Immature natural killer cell (primary cell): ENCODE measurements around the gene SYT5. TPM values are rescaled to one million over a fixed set of nuclear protein-coding genes. Genes with fewer than 3 reads are reported as not detected.
"Not testable (repeated sequence)": the region's sequence is repeated elsewhere in the genome, so short reads cannot be mapped to it uniquely, and the experiment has no call there.

ENCODE experiments used
- DNase-seq, 3 donors: peaks; one replicate each; pipeline ENCODE4 v3.0.0; 2022; ENCODE audit warnings: mixed read lengths in 1 of 3
- H3K27ac Mint-ChIP-seq, 6 donors: one replicate each; pipeline ENCODE4 v1.8.0; 2020; ENCODE audit warnings: mixed read lengths in 6 of 6, mild to moderate bottlenecking in 5 of 6, inconsistent platforms in 4 of 6, moderate library complexity in 3 of 6
- H3K27me3 Mint-ChIP-seq, 3 donors: one replicate each; pipeline ENCODE4 v1.8.0; 2020 to 2021; ENCODE audit warnings: low read depth in 3 of 3, mild to moderate bottlenecking in 3 of 3, mixed read lengths in 3 of 3, moderate library complexity in 3 of 3, inconsistent platforms in 1 of 3
- H3K36me3 Mint-ChIP-seq, 3 donors: one replicate each; pipeline ENCODE4 v1.8.0; 2020; ENCODE audit warnings: mixed read lengths in 3 of 3, inconsistent platforms in 2 of 3, mild to moderate bottlenecking in 2 of 3
- H3K4me1 Mint-ChIP-seq, 2 donors: one replicate each; pipeline ENCODE4 v1.8.0; 2020; ENCODE audit warnings: inconsistent platforms in 2 of 2, mild to moderate bottlenecking in 2 of 2, mixed read lengths in 2 of 2, moderate library complexity in 1 of 2
- H3K4me3 Mint-ChIP-seq, 5 donors: one replicate each; pipeline ENCODE4 v1.8.0; 2020; ENCODE audit warnings: mild to moderate bottlenecking in 5 of 5, mixed read lengths in 5 of 5, inconsistent platforms in 3 of 5, moderate library complexity in 3 of 5
- H3K9me3 Mint-ChIP-seq, 6 donors: one replicate each; pipeline ENCODE4 v1.8.0; 2020; ENCODE audit warnings: mild to moderate bottlenecking in 6 of 6, mixed read lengths in 6 of 6, inconsistent platforms in 4 of 6, moderate library complexity in 3 of 6
- polyA plus RNA-seq, 3 donors: library from polyadenylated mRNA; unstranded; fragments of 300-500 nt; fragmentation: Illumina TruSeq; gene quantifications; one replicate each; pipeline ENCODE4 v1.2.3, GENCODE V29; 2021

SYT5 gene
- polyA plus RNA-seq, result under 1 TPM in 2 of 3 donors, not detected in 1; 0.55 to 0.96 TPM

DNA sequence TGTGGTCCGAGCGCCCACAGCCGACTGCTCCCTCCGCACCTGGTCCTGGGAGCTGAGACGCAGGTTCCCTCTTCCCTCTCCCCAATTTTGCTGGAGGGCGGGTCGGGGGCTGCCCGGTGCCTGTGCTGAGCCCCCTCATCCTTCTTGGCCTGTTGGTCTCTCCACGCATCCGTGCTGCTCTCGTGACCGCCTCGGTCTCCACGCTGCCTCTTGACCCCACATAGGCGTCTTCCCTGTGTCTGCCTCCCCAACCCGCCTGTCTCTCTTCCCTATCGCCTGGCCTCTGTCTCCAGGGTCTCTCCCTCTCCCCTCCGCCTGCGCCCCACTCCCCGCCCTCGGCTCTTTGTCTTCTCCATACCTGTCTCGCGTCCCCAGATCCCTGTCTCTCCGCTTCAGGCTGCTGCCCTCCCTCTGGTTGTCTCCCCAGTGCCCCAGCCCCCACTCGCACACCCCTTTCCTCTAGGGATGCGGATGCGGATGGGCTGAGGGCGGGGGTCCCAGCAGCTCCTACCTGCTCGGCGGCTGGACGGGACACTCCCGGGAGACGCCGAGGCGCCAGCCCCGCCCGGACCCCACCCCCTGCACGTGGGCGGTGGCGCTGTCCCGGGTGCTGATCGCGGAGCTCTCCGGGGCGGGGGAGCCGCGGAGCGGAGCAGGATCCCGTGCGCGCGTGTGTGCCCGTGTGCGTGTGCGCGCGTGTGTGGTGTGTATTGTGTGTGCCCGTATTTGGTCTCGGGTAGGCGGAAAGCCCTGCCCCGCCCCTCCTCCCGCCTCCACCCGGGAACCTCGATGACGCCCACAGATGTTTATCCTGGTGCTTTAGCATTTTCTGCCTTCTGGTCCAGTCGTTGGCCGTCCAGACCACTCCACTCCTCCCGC, at the start of gene SYT5:
SYT5 (minus strand) TSS at position 684 of the 879 bp plus-strand sequence. CDS start 1,248 bp downstream, outside the sequence.
- H3K9me3 Mint-ChIP-seq, result peaks cover 0 to 4% (median 0%) of the 10 kb centered on the region in 6 donors
- H3K27ac Mint-ChIP-seq, result peak within 1 kb of the TSS; percentile 62 to 96 (median 92)
- DNase-seq, result peak; percentile 55 to 59 (median 55)
- H3K4me1 Mint-ChIP-seq, result peaks cover 17 to 21% of the 10 kb centered on the region in 2 donors
- peaks cover 24 to 51% (median 27%) of the 10 kb centered on the region in 3 donors for H3K27me3 Mint-ChIP-seq
- H3K4me3 Mint-ChIP-seq, result peak within 1 kb of the TSS; percentile 78 to 91 (median 83)
- H3K36me3 Mint-ChIP-seq, result no peaks in the 10 kb centered on the region

DNA sequence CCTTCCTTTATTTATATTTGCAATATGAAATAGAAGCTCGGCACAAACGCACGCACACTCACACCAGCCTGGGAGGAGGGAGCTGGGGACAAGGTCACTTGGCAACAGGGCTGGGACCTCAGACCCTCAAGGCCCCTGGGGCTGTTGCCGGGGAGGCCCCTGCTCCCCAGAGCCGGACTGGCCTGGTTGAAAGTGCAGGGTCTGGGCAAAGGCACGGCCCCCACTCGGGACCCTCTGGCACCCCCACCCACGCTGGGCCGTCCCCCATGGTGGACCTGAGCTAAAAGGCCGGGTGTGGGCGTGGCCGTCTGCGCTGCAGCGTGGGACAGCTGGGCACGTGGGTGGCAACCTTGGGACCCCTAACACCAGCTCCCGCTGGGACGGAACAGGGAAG, 49.7 kb upstream of the SYT5 start:
- Mint-ChIP-seq H3K9me3 (no peaks in the 10 kb centered on the region), H3K4me1 (peaks cover 7 to 20% of the 10 kb centered on the region in 2 donors), H3K4me3 (no peak overlapping the region), H3K36me3 (peaks cover 6 to 22% (median 8%) of the 10 kb centered on the region in 3 donors), H3K27me3 (peaks cover 0 to 2% (median 0%) of the 10 kb centered on the region in 3 donors), H3K27ac (no peak overlapping the region)
- DNase-seq, result no peak

DNA sequence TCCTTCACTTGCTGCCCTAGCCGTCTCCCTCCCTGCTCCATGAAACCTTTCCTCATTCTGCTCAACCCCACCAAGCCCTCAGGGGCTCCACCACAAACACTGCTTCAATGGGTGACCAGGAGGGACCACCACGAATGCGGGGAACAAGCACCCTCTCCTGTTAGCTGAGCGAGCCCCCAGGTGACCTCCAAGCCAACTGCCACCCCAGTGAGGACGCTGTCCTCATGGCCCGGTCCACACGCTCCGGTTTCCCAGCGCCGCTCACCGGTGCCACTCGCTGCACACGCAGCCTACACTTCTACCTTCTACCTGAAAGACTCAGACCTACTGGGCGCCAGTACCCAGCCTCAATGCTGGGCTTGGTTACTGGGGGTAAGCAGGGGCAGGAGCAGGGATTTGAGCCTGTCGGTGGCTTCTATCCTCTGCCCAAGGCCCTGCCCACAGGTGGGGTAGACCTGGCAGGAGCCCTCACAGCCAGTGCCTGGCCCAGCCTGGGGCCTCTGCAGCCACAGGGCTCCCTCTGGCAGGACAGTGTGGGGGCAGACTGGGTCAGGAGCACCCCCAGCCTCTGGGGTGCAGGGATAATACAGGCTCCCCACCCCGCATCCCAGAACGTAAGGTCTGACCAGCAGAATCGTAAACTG, 49.2 kb upstream of the SYT5 start:
- Mint-ChIP-seq H3K4me3 (no peak overlapping the region), H3K36me3 (peaks cover under 1 to 16% (median 4%) of the 10 kb centered on the region in 3 donors), H3K9me3 (no peaks in the 10 kb centered on the region), H3K27me3 (peaks cover 0 to 4% (median 0%) of the 10 kb centered on the region in 3 donors), H3K27ac (peak overlapping the region in 1 of 6 donors; percentile 34), H3K4me1 (peaks cover 7 to 15% of the 10 kb centered on the region in 2 donors)
- DNase-seq, result no peak

DNA sequence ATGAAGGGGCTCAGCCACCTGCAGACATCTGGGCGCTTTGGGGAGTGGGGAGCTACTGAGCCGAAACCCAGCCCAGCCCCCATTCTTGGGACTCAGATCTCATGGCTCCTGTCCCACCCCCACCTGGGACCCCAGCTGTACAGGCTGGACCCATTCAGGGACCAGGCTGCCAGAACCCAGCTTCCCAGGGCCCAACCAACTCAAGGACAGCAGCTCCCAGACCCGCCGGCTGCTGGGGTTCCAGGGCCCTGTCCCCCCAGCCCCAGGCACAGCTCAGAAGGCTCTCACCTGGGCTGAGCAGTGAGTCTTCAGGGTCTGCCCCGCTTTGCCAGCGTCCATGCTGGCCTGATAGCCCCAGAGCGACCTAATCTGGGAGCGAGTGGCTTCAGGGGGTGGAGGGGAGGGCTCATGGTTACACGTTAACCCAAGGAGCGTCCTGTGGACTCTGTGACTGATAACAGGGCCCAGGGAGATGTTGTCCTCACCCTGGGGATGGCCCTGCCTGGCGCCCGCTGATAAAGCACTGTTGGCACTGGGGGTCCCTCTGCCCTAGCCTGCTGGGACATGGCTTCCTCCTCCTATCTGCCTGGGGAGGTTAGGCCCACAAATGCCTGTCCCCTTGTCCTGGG, 48.4 kb upstream of the SYT5 start, which contains the start of gene TMEM86B:
TMEM86B (minus strand) TSS at position 361 of the 629 bp plus-strand sequence; CDS start at position 339, 22 bp downstream.
- peaks cover 0 to 9% (median 0%) of the 10 kb centered on the region in 3 donors for H3K36me3 Mint-ChIP-seq

DNA sequence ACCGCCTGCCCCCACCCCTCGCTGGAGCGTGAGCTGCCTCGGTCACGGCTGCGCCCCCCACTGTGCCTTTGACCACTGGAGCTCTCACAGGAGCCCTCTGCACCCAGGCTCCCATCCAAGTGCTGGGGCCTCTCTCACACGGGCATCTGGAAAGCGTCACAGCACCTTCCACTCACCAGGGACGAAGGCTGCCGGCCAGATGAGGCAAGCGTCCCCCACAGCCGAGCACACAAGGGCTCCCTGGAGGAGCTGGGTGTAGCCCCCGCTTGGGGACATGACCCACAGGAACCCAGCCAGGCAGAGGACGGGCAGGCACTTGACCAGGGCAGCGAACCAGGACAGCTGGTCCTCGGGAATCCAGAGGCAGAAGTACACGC, 47.9 kb upstream of the SYT5 start:
- no peak for DNase-seq
- peak overlapping the region in 1 of 6 donors; percentile 53 for H3K27ac Mint-ChIP-seq
- H3K4me1 Mint-ChIP-seq, result peaks cover 6 to 7% of the 10 kb centered on the region in 2 donors
- H3K9me3 Mint-ChIP-seq, result no peaks in the 10 kb centered on the region
- no peak overlapping the region for H3K4me3 Mint-ChIP-seq
- peaks cover 0 to 5% (median 0%) of the 10 kb centered on the region in 3 donors for H3K36me3 Mint-ChIP-seq
- H3K27me3 Mint-ChIP-seq, result peaks cover 0 to 4% (median 0%) of the 10 kb centered on the region in 3 donors

More for the DNA sequence above, 48.4 kb upstream of the SYT5 start, which contains the start of gene TMEM86B:
- no peak for DNase-seq
- Mint-ChIP-seq H3K4me3 (no peak within 1 kb of the TSS), H3K27ac (peak within 1 kb of the TSS in 2 of 6 donors; percentile 34 to 53), H3K9me3 (no peaks in the 10 kb centered on the region), H3K27me3 (peaks cover 0 to 4% (median 0%) of the 10 kb centered on the region in 3 donors), H3K4me1 (peaks cover 7 to 11% of the 10 kb centered on the region in 2 donors)

DNA sequence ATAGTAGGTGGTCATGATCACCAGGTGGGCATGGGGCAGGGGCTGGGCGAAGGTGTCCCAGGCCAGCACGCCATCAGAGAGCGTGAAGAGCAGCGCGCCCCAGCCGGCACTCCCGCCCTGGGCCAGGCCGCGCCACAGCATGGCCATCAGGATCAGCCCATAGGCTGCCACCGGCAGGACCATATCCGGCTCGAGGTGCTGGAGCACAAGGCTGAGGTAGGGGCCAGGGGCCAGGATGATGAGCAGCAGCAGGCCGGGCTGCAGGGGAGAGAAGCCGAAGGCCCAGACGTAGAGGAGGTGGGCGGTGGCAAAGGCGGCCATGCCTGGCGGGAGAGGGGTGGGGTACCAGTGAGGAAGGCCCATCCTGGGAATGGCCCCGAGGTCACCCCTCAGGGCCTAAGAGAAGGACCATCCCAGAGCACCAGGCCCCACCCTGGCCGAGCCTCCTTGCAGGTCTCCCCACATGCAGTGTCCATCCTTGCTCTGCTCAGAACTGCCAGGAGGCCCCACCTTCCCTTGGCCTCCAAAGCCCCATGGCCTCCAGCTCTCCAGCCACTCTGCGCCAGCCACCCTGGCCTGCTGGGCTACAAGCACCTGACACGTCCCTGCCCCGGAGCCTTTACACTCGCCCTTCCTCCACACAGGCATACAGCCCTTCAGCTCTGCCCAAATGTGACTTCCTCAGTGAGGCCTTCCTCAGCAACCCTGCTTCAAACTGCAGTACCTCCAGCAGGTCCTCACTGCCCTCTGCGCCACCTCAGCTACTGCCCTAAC, 47.3 kb upstream of the SYT5 start:
- no peaks in the 10 kb centered on the region for H3K9me3 Mint-ChIP-seq
- H3K27me3 Mint-ChIP-seq, result peaks cover 0 to 4% (median 0%) of the 10 kb centered on the region in 3 donors
- H3K27ac Mint-ChIP-seq, result peak overlapping the region in 1 of 6 donors; percentile 53
- peaks cover 0 to 3% (median 0%) of the 10 kb centered on the region in 3 donors for H3K36me3 Mint-ChIP-seq
- peaks cover under 1 to 7% of the 10 kb centered on the region in 2 donors for H3K4me1 Mint-ChIP-seq
- H3K4me3 Mint-ChIP-seq, result no peak overlapping the region
- no peak for DNase-seq

DNA sequence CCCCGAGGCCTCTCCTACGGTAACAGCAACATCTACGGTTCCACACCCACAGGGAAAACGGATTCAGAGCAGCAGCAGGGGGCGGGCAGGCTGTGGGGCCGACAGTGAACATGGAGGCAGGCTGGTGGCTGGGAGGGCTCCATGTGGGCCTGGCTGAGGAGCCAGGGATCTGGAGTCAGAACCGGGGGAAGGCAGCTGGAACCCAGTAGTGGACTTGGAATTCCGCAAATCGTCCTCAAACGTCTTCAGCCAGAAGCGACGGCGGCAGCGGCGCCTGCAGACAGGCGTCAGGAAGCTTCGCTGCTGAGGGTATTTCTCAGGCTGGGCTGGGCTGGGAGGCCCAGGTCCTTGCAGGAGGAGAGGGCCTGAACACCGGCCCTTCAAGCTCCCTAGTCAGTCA, 46.7 kb upstream of the SYT5 start:
- peaks cover 0 to 3% (median 0%) of the 10 kb centered on the region in 3 donors for H3K36me3 Mint-ChIP-seq
- H3K4me1 Mint-ChIP-seq, result peaks cover 0 to 7% of the 10 kb centered on the region in 2 donors
- H3K4me3 Mint-ChIP-seq, result no peak overlapping the region
- no peaks in the 10 kb centered on the region for H3K9me3 Mint-ChIP-seq
- H3K27me3 Mint-ChIP-seq, result peaks cover 0 to 4% (median 0%) of the 10 kb centered on the region in 3 donors
- DNase-seq, result no peak
- H3K27ac Mint-ChIP-seq, result no peak overlapping the region

DNA sequence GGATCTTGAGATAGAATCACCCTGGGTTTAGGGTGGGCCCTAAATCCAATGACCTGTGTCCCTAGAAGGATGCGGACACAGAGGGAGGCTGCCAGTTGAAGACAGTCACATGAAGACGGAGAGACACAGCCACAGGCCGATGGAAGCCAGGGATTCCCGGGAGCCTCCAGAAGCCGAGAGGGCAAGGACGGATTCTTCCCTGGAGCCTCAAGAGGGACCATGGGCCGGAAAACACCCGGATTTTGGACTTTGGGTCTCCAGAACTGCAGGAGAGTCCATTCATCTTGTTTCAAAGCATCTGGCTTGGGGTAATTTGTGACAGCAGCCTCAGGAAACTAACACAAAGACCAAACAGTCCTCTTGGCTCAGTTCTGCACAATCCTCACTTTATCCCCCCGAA, 46.2 kb upstream of the SYT5 start:
- DNase-seq, result no peak
- Mint-ChIP-seq H3K9me3 (no peaks in the 10 kb centered on the region), H3K36me3 (peaks cover 0 to 3% (median 0%) of the 10 kb centered on the region in 3 donors), H3K27me3 (peaks cover 0 to 4% (median 0%) of the 10 kb centered on the region in 3 donors), H3K4me1 (peaks cover 0 to 7% of the 10 kb centered on the region in 2 donors), H3K4me3 (no peak overlapping the region), H3K27ac (peak overlapping the region in 1 of 6 donors; percentile 24)

DNA sequence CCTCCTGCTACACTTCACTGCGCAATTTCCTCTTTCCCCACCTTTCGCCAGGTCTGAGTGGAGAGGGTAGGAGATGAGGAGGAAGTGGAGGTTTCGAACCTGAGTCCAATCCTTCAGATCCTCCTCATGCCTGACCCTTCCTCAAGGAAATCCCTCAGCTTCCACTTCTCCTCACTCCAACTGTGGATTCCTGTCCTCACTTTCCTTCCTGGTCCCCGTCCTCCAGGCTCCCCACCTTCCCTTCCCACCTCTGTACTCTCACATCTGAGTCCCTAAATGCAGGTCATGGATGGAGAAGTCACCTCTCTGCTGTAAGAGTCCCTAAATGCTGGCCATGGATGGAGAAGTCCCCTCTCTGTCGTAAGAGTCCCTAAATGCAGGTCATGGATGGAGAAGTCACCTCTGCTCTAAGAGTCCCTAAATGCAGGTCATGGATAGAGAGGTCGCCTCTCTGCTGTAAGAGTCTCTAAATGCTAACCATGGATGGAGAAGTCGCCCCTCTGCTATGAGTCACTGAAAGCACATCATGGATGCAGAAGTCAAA, 45.4 kb upstream of the SYT5 start:
- Mint-ChIP-seq H3K4me3 (no peak overlapping the region), H3K36me3 (peaks cover 0 to 9% (median 0%) of the 10 kb centered on the region in 3 donors), H3K9me3 (no peaks in the 10 kb centered on the region), H3K27ac (peak overlapping the region in 4 of 6 donors; percentile 2 to 79 (median 44)), H3K4me1 (peaks cover 0 to 7% of the 10 kb centered on the region in 2 donors), H3K27me3 (peaks cover 0 to 4% (median 0%) of the 10 kb centered on the region in 3 donors)
- DNase-seq, result no peak

DNA sequence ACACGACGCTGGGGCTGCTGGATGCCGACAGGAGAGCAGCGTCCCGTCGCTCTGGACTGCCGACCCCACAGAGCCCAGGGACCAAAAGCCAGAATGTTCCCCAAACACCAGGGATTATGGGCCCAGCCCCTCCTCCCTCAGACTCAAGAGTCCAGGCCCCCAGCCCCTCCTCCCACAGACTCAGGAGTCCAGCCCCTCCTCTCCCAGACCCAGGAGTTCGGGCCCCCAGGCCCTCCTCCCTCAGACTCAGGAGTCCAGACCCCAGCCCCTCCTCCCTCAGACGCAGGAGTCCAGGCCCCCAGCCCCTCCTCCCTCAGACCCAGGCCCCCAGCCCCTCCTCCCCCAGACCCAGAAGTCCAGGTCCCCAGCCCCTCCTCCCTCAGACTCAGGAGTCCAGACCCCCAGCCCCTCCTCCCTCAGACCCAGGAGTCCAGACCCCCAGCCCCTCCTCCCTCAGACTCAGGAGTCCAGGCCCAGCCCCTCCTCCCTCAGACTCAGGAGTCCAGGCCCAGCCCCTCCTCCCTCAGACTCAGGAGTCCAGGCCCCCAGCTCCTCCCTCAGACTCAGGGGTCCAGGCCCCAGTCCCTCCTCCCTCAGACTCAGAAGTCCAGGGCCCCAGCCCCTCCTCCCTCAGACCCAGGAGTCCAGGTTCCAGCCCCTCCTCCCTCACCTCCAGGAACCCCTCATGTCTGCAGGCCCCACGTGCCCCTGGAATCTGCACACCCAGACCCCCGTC, 44.8 kb upstream of the SYT5 start:
- H3K27me3 Mint-ChIP-seq, H3K4me1 Mint-ChIP-seq, H3K27ac Mint-ChIP-seq, H3K4me3 Mint-ChIP-seq, H3K9me3 Mint-ChIP-seq, DNase-seq: not testable (repeated sequence)
- peaks cover 0 to 12% (median 0%) of the 10 kb centered on the region in 3 donors for H3K36me3 Mint-ChIP-seq

DNA sequence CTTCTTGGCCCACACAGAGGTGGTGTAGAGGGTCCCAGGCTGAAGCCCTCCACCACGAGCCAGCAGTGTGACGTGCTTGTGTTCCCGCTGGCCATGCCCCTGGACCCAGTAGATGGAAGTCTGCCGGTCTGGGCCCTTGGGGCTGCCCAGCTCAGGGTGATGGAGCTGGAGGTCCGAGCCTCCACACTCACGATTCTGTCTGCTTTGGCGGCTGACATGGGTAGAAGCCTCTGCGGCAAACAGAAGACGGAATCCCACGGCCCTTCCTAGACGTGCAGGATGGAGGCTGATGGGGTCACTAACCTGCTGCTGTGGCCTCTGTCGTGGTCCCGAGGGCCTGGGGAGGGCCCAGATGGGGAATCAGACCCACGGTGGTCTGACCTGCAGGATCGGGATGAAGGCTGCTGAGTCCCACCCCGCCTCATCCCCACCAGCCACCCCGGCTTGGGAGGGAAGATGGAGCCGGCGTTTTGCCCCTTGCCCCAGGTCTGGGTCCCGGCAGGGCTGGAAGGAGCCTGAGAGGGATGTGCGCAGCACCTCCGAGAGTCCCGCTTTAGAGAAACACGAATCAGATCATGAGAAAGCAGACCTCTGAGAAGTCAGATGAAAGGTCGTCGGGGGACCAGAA, 44.1 kb upstream of the SYT5 start:
- Mint-ChIP-seq H3K4me1 (peaks cover 0 to 9% of the 10 kb centered on the region in 2 donors), H3K36me3 (peaks cover 0 to 12% (median 0%) of the 10 kb centered on the region in 3 donors), H3K9me3 (no peaks in the 10 kb centered on the region), H3K27ac (no peak overlapping the region), H3K27me3 (peaks cover 0 to 3% (median 0%) of the 10 kb centered on the region in 3 donors), H3K4me3 (no peak overlapping the region)
- no peak for DNase-seq
